ENCODE measurements around the gene FTSJ3.

FTSJ3 gene

DNA sequence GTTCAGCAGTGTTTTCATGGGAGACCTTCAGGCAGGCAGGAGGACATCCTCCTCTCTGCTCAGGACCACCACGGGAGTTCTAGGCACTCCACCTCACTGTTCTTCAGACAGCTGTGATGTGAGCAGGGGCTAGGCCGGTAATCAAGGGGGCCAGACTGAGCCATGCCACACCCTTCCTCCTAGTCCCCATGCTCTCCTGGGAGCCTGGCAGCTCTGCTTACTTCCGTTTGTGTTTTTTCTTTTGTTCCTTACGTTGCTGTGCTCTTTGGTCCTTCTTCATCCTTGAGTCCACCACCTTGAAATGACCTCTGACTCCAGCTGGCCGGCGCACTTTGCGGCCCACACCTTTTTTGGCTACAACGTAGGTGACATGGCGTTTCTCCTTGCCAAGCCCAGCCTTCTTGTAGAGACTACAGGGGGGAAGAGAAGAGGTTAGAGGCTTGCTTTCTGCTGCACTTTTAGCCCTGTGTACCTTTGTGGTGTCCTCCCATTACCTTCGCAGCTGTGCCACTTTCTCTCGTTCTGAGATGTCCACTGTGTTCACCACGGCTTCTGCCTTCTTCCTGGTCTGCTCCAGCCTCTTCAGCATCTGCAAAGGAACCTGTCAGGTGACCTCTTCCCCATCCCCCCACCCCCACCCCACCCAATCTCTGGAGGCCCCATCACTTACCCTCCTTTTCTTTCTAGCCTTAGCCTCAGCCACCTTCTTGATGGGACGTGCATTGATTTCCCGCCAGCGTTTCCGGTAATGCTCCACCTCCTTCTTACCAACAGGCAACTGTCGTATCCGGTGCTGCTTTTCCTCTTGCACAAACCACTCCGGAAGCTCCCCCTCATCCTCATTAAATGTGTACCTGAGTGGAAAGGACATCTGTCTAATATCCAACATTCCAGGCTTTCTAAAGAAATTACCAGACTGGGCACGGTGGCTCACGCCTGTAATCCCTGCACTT is 7.6 kb downstream of the FTSJ3 start:
- TF ChIP-seq CTCF (IDR thresholded peaks at IDR 0.05; ENCODE audit: extremely low read depth, missing control alignments): no peak
- no peak for DNase-seq (ENCODE audit: low spot score)

DNA sequence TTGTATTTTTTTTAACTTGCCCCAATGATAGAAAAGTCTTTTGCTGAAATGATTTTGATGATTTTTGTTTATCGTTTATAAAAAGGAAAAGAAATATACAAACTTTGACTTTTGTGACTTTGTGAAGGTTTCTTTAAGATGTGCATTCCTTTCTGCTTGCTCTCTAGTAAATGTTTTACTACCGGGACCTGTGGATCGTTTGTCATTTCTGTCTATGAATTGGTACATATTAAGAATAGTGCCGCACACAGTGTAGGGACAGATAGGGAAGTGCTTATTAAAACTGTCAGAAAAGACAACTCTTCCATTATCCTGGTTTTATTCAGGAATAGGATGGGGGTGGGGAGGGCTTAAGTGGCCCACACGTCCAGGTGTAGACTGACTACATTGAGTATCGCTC is 8.3 kb downstream of the FTSJ3 start:
- no peak for DNase-seq (ENCODE audit: low spot score)
- TF ChIP-seq CTCF (IDR thresholded peaks at IDR 0.05; ENCODE audit: extremely low read depth, missing control alignments): no peak

DNA sequence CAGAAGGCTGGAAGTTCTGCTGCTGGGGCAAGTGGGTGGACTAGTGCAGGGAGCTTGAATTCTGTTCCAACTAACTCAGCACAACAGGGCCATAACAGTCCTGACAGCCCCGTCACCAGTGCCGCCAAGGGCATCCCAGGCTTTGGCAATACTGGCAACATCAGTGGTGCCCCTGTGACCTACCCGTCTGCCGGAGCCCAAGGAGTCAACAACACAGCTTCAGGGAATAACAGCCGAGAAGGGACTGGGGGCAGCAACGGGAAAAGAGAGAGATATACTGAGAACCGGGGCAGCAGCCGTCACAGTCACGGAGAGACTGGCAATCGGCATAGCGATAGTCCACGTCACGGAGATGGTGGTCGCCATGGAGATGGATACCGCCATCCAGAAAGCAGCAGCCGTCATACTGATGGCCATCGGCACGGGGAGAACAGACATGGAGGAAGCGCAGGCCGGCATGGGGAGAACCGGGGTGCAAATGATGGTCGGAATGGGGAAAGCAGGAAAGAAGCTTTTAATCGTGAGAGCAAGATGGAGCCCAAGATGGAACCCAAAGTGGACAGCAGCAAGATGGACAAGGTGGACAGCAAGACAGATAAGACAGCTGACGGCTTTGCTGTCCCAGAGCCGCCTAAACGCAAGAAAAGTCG is 9.6 kb downstream of the FTSJ3 start:
- TF ChIP-seq CTCF (IDR thresholded peaks at IDR 0.05; ENCODE audit: extremely low read depth, missing control alignments): no peak
- no peak for DNase-seq (ENCODE audit: low spot score)

- no peak for TF ChIP-seq CTCF (IDR thresholded peaks at IDR 0.05; ENCODE audit: extremely low read depth, missing control alignments)
Observed at GRCh38 chr17:63816669-63817068, 10.8 kb downstream of the FTSJ3 start.

DNA sequence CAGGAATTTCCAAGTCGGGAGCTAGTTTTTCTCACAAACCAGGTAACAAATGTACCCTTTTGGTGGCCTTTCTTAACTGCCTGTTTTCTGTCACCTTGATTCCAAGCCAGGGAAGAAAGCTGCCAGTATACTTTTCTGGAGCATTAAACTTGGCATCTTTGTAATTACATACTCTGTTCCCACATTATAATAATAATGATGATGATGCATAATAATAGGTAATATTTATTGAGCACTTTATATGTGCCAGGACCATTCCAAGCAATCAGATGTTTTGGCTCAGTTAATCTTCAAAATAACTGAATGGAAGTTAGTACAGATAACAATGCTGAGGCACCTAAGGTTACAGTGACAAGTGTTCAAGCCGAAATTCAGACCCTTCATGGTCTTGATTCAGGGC is 11.3 kb downstream of the FTSJ3 start:
- no peak for TF ChIP-seq CTCF (IDR thresholded peaks at IDR 0.05; ENCODE audit: extremely low read depth, missing control alignments)
- DNase-seq (ENCODE audit: low spot score): no peak

More at GRCh38 chr17:63816669-63817068, 10.8 kb downstream of the FTSJ3 start:
- DNase-seq (ENCODE audit: low spot score): no peak

- no peak for TF ChIP-seq CTCF (IDR thresholded peaks at IDR 0.05; ENCODE audit: extremely low read depth, missing control alignments)
- no peak for DNase-seq (ENCODE audit: low spot score)
Observed at GRCh38 chr17:63809970-63810369, 17.5 kb downstream of the FTSJ3 start.

DNA sequence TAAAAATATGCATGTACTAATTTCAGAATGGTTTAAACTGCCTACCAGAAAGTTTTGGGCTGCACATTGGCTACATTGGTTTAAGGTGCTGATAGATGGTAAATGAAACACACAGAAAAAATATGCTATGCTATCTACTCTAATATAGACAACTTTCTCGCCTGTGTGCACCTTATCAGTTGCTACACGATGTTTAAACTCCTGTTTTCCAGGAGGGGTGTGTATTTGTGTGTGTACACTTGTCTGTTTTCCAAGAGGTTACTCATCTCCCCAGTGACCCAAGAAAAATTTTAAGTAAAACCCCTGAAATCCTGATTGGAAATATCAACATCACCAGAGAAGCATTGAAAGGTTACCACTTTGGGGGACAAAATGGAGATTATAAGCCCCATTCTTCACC is 21.9 kb downstream of the FTSJ3 start:
- TF ChIP-seq CTCF (IDR thresholded peaks at IDR 0.05; ENCODE audit: extremely low read depth, missing control alignments): no peak
- no peak for DNase-seq (ENCODE audit: low spot score)
